Cardiac atrium fibroblast (primary cell): ENCODE results near the gene SMAP2. TPM values are rescaled to one million over a fixed set of nuclear protein-coding genes. Genes with fewer than 3 reads are reported as not detected.

Experiments used
- total RNA-seq: library from RNA; depleted of rRNA; stranded (reverse); fragments of >200 nt; gene quantifications from 2 replicates; pipeline ENCODE4 v1.2.3, GENCODE V29; 2015

SMAP2 gene
- total RNA-seq = 22.7 and 26.4 TPM in 2 replicates

GRCh38 chr1:40373323-40374283, at the start of gene SMAP2:
Gene SMAP2, plus strand, starts transcription at chr1:40373727. Its CDS starts 394 bp downstream, at chr1:40374121.

GRCh38 chr1:40449684-40450494, 76.4 kb downstream of the SMAP2 start, which contains the start of gene ZFP69B:
Gene ZFP69B, plus strand, starts transcription at chr1:40450476. Its CDS starts 486 bp downstream, at chr1:40450962.

Other genes starting within 250 kb of the SMAP2 start
- 14.1 and 15.1 TPM in 2 replicates for gene RLF, start 212.3 kb upstream of the SMAP2 start, total RNA-seq
- 2.7 TPM in 1 of 2 replicates, not detected in the other for gene TMCO2, start 125.8 kb upstream of the SMAP2 start, total RNA-seq
- 45.9 and 61.9 TPM in 2 replicates for gene ZMPSTE24, start 115.5 kb upstream of the SMAP2 start, total RNA-seq
- 1.5 and 2.0 TPM in 2 replicates for gene COL9A2, start 56.4 kb upstream of the SMAP2 start, total RNA-seq
- 2.3 and 3.9 TPM in 2 replicates for gene ZFP69B, start 76.7 kb downstream of the SMAP2 start, total RNA-seq
- 0.54 and 1.6 TPM in 2 replicates for gene ZFP69, start 103.6 kb downstream of the SMAP2 start, total RNA-seq
- 7.0 and 7.2 TPM in 2 replicates for gene EXO5, start 135.0 kb downstream of the SMAP2 start, total RNA-seq
- gene ZNF684, start 157.9 kb downstream of the SMAP2 start, total RNA-seq = 1.6 and 4.0 TPM in 2 replicates